GM21737 (cell line): ENCODE measurements around the gene STXBP6.

Experiments used
- ATAC-seq: cut with Tn5 transposase; IDR thresholded peaks from one replicate; pipeline ENCODE4 v1.9.1; 2021; ENCODE audit warnings: mild to moderate bottlenecking, moderate library complexity; ENCODE audit not compliant: unreplicated experiment

Gene STXBP6

DNA sequence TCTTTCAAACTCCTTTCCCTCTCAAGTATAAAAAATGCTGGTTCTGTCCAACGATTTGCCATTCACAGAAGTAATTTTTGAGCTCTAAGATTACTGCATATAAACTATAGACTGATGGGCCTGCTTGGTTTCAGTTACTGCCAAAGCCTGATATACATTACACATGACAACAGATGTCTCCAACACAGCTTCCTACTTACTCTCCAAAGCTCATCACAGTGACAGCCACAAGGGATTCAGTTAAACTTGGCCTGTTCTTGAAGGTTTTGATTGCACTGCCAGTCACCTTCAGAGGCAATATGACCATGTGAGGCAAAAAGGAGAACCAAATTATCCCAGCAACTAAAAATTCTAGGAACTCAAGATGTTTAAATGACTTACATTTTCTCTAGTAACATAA is 30.1 kb downstream of the STXBP6 start:
- ATAC-seq, result no peak

DNA sequence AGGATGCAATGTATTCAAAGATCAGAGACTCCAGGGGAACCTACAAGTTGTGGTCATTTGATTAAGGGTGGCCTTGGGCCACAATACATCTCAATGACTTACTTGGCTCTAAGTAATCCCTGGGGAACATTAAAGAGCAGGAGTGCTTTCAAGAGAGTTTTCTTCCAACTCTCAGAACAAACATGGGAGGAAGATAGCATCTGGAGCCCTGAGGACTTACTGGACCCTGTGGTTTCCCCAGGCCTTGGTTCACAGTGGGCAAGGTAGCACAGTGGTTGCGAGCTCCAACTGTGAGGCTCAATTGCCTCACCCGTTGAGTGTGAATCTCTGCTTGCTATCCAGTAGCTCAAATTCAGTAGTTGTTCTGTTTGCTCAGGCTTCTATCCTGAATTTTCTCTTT is 32.4 kb downstream of the STXBP6 start:
- ATAC-seq, result no peak

DNA sequence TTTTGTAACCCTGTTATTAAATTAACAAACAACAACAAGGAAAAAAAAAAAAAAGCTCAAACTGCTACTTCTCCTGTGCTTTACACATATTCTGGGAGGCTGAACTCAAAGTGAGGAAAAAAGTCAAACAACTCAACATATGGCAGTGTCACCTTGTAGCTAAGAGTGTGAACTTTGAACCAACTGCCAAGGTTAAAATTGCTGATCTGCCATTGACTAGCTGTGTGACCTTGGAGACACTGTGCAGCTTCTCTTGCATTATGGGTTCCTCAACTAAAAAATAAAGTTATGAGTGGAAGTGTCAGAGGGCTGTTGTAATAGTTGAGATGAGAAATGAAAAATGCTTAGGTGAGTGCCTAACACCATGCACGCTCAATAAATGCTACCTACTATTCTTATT is 34.2 kb downstream of the STXBP6 start:
- no peak for ATAC-seq

DNA sequence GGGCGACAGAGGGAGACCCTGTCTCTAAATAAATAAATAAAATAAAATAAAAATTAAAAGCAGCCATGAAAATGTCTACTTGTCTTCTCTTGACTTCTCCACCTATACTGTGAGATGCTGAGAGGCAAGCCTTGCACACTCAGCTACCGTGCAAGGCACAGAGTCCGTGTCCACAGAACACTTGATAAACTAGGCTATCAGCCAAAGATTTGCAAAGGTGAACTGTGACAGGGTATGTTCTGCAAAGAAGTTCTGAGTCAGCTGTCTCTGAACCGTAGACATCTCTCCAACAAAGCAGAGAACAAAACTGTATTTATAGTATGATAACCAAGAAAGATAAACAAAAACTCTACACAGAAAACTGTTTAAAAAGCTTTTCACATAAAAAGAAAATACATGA is 35.5 kb downstream of the STXBP6 start:
- no peak for ATAC-seq

DNA sequence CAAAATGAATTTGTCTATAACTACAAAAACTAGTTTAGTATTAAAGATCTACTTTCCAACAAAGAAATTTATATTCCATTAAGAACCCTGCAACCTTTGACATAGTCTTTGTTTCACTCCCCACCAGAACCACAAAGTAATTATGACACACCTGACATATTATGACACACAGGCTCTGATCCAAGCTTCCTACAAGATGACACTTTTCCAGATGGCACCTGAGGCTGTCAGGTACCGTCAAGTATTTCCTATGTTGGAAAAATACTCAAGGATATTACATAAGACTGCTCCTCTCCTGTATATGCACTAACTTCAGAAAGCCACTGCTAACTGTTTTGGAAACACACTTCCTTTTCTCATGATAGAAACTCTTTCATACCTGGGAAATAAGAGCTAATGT is 38.9 kb downstream of the STXBP6 start:
- ATAC-seq, result no peak

DNA sequence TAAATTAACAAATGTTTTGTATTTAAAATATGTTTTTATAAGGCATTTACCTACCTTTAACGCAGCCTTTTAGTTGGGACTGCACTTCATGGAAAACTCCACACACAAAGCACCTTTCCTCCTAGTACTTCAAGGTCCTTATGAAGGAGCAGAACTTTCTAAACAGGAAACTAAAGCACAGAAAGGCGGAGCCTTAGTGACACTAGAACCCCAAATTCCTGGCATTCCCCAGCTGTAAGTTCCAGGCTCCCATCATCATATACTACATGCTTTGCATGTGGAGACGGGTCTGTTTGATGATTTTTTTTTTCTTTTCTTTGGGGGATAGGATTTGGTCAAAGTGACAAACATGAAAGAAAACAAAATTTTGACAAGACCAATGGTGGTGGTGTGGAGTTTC is 39.5 kb downstream of the STXBP6 start:
- no peak for ATAC-seq

DNA sequence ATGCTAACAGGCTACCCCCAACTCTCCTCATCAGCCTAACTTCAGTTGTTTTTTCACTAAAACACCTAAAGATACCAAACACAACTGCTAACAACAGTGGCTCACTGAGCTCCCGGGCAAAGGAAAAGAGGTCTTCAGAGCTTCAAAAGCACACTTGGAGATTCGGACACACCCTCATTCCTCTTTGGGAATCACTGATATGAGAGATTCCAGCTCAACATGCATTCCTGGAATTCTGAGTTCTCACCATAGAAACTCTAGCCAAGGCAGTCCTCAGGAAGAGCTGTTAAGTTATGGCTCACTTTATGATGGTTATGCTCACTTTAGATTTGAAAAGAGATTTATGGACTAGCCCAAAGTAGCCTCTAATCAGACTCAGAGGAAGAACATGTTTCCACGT is 40.1 kb downstream of the STXBP6 start:
- ATAC-seq, result no peak

DNA sequence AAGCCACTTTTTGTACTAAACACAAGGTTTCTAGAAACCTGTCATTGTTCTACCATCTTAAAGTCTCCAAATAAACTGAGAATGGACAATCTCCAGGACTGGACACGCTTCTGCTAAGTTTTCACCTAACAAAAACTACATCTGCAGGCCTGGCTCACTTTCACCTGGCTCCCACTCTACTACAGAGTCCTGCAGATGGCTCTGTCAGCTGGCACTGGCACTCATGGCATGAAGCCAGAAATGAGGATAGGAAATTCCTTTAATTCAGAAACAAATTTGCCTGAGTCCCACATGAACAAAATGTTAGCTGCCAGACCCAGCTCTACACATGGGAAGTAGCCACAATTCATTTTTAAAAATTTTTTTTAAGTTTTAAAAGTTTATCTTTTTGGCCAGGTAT is 42.1 kb downstream of the STXBP6 start:
- ATAC-seq, result no peak

DNA sequence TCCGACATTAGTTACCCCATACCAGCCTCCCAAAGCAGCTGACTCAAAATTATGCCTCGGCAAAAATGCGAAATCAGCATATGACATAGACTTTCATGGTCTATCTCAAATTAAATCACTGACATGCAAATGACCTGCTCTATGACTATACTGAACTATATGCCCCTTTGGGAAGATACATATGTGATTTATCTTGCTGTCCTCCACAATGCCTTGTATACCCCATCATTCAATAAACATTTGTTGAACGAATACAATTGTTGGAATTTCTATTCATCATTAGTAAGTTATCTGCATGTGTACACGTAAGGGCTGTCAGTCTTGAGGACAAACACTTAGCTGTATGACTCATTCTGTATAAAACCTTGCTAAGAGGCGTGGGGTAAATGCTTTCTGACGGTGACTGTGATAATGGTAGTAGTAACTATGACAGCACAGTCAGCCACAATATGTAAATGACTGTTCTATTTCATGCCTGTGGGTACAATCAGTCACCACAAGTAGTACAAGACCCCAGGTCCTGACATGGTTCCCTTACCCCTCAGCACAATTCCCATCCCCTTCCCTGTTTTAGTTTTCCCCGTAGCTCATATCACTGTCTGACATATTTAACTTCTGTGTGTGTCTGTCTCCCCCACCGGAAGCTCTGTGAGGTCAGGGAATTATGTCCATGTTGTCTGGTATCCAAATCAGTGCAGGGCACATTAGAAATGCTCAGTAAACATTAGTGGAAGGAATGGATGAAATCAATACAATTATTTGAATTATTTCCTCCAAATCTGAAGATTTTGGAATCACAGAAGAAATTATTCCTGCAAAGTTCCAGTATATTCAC is 42.8 kb downstream of the STXBP6 start:
- ATAC-seq, result no peak

DNA sequence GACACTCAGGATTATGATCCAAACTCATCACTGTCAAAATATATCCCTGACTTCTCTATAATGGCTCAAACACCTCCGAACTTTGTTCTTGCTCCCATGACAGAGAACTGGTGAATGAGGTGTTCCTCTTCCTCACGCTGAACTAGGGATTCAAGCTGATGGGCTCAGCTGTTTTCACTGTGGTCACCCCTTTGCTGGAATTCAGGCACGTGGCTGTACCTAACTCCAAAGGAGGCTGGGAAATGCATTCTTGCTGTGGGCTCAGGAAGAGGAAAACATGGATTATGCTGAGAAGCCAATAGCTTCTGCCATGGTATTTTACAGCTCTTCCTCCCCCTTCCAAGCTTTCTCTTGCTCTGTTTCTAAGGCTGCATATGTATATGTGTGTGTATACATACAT is 43.9 kb downstream of the STXBP6 start:
- no peak for ATAC-seq

DNA sequence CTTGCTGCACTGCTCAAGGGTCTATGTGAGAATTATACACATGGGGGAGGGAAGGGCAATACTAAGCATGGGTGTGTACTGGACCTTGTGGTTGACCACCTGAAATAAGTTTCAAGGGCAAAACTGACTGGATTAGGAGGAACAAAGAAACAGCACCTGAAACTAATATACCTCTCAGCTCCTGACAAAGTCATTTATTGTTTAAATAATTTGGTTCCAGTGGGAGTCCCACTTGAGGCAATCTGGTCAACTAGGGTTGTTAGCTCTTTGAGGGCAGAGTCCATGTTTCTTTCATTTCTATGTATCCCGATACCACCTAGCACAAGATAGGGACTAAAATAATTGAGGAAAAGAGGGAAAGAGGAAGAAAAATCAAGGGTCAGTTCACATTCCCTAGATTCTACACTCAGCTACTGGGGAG is 45.5 kb downstream of the STXBP6 start:
- ATAC-seq, result no peak

DNA sequence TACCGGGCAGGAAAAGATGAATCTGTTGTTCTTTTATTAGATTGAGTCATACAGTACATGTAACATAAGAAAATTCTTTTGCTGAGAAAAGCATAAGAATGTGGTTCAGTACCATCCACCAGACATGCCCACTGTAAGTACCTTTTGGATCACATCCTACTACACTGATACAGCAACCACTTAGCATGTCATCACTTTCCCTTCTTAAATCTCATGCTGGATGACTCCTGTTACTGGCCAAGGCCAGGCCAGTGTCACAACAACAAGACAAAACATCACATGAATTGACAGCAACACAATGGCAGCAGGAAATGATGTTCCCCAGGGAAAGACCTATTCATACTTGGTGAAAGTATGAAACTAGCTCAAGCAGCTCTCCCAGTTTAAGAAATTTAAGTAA is 46.4 kb downstream of the STXBP6 start:
- no peak for ATAC-seq

DNA sequence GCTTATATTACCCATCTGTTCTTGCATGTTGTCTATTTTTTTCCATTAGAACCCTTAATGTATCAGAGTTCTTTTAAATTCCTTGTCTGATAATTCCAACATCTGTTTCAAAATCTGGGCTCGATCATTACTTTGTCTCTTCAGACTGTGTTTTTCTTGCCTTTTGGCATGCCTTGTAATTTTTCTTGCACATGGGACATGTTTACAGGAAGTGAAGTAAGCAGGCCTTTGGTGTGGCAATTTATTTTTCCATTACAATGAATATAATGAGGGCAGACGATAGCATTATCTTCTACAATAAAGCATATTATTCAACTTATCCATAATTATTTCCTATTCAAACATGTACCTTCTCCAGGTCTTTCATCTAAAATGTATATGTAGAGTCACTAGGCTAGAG is 48.3 kb downstream of the STXBP6 start:
- ATAC-seq, result no peak

DNA sequence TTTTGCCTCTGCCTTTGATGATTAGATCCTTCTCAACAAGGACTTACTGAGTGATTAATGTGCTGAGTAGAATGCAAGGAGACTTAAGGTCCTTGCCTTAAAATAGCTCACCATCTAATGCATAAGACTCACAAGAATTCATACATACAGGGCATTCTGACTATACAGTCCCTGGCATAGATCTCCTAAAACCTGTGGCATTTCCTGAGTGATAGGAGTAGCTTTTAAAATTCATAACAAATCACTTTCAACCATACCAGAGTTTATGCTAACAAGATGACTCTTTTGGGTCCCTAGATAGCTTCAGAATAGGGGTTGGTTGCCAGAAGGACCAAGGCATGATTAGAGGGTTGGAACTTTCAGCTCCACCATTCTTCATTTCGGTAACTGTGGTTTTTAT is 48.8 kb downstream of the STXBP6 start:
- ATAC-seq, result no peak

DNA sequence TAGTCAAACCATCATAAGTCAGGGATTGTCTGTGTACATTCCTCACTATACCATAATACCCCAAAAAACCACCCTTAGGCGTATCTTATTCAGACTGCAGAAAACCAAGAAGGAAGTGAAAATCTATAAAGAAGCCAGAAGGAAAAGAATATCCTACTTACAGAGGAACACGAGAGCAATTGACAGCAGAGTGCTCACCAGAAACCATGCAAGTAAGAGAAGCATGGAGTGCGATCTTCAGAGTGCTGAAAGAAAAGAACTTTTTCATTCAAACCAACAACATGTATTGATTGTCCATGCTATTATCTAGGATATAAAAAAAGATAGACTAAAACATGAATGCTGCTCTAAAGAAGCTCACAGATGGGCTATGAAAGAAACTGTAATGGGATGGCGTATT is 50.8 kb downstream of the STXBP6 start:
- no peak for ATAC-seq

DNA sequence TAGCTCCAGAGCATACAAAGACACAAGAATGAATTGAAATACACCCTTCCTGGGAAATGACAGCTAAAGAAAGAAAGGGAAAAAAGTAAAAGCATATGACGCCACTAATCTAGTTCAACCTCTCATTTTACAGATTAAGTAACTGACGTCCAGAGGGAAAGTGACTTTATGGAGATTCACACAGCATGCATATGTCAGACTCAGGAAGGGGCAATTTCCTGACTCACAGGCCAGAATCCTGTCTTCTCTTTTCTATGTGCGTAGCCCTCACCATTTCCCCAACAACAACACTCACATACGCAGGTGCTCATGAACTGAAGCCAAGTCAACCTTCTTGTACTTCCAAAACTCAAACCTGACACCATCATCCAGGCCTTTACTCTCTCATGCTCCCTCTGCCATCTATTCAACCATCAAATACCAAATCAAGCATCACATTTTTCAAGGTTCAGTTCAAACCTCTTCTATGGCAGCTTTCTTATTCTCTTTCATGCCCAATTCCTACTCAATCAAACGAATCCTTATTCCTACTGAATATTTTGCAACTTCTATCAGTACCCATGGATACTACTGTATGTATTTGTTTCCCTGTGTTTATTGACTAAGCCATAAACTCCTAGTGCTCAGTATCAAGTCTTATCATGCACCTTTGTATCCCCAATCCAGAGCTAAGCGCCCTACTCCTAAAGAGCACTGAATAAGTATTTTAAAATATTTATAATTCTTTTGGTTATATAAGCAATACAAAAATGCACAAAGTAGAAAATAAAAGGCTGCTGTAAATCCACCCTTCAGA is 52.8 kb downstream of the STXBP6 start:
- ATAC-seq, result no peak

DNA sequence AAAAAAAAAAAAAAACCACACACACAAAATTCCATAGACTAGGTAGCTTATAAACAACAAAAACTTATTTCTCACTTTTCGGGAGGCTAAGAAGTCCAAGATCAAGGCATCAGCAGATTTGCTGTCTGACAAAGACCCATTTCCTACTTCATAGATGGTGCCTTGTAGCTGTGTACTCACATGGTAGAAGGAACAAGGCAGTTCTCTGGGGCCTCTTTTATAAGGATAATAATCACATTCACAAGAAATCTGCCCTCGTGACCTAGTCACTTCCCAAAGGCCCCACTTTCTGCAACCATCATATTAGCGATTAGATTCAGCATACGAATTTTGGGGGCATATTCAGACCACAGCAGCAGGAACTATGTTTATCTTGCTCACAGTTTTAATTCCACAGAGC is 54.9 kb downstream of the STXBP6 start:
- no peak for ATAC-seq

DNA sequence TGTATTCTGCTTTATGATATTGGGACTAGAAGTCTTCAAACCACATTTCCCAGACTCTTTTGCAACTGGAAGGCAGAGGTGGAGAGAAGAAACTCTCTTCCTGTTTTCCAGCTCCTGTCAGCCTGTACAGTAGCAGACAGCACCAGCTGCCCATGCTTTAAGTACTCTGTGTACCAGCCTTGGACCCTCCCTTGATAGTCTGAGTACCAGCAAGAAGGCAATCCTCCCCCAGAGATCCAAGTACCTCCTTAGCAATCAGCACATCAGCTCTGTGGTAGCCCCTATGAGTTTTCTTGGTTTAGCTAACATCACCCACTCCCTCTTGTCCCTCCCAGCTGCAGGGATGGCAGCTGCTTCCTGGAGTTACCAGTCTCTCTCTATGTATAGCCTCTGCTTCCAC is 56.3 kb downstream of the STXBP6 start:
- ATAC-seq, result no peak

DNA sequence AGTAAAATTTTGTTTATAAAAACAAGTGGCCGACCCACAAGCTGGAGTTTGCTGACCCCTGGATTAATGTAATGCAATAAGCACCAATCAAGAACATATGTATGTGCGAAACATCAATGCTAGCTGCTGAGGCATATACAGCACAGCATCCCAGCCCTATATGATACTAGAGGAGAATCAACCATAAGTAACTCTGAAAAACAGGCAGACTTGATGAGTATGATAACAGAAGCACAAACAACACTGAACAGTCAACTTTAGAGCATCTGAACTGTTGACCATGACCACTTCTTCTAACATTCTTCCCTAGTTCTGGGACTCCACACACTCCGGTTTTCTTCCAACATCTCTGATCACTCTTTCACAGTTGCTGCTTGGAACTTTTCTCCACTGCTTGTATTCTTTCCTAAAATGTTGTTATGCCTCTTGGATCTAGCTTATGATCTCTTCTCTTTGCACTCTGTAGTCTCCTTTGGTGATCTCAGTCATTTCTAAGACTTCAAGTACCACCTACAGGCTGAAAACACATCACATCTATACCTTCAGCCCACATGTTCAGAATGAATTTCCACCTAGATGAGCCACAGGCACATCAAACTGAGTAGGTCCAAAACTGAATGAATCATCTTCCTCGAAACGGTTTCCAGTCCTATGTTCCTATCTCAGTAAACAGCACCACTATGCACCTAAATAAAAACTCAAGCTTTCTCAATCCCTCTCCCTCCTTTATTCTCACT is 57.2 kb downstream of the STXBP6 start:
- ATAC-seq, result no peak

DNA sequence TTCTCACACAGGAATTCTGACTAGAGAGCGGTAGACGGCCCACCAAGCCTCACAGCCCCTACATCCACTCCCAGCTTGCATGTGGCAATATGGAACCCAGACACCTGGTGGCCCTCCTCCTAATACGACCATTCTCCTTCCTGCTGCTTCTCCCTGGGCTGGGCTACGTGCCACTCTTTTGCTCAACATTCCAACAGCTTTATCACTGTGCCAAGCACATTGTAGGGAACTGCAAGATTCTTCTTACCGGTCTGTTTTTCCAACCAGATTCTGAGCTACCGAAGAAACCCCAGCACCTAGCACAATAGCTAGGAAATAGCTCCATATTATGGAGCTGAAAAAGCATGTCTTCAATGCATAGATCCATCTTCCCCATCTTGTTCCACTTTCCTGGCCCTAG is 58.1 kb downstream of the STXBP6 start:
- ATAC-seq, result no peak

DNA sequence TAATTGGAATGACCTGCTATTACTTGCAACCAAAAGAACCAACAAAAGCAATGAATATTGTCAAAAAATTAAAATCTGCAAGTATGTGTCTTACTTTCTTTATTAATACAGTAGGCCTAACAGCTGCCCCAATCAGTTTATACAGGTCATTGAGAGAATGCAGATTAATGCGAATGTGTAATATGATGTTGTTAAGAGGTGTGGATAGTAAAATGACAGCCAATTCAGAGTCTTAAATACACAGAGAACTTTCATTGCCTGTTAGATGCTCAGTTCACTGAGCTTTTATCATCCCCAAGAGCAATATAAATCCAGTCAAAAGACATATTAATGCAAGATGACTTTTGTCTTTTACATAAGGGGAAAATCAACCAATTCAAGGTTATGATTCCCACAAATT is 58.7 kb downstream of the STXBP6 start:
- ATAC-seq, result no peak

DNA sequence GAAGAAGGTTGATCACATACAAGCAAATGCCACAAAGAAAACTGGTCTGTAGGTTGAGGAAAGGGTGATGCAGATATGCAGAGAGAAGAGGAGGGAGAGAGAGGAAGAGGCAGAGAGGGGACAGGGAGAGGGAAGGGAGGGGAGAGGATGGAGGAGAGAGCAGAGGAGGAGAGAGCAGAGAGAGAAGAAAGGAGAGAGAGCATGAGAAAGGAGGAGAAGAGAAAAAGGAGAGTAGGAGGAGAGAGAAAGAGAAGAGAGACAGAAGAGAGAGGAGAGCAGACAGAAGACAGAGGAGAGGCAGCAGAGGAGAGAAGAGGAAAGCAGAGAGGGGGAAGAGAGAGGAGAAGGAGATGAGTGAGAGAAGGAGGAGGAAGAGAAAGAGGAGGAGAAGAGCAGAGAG is 59.2 kb downstream of the STXBP6 start:
- ATAC-seq, result no peak
